HUES6 (cell line): ENCODE results near the gene TRIM68.

Experiments
- H3K27ac ChIP-seq: 2 replicates; pipeline ENCODE4 v1.7.0; 2013; ENCODE audit warnings: low read depth, mild to moderate bottlenecking, low read length, inconsistent platforms
- H3K27me3 ChIP-seq: 2 replicates; pipeline ENCODE4 v1.6.1; 2013; ENCODE audit warnings: low read length; ENCODE audit not compliant: control insufficient read depth, insufficient read depth
- H3K36me3 ChIP-seq: 2 replicates; pipeline ENCODE4 v1.6.1; 2013; ENCODE audit warnings: low read length; ENCODE audit not compliant: control insufficient read depth, insufficient read depth
- H3K4me1 ChIP-seq: 2 replicates; pipeline ENCODE4 v1.6.1; 2013; ENCODE audit warnings: low read length; ENCODE audit not compliant: control insufficient read depth, insufficient read depth
- H3K4me3 ChIP-seq: 2 replicates; pipeline ENCODE4 v1.5.1; 2013; ENCODE audit warnings: low read depth, low read length
- H3K9ac ChIP-seq: one replicate; pipeline ENCODE4 v1.6.1; 2013; ENCODE audit warnings: mild to moderate bottlenecking, low read length
- H3K9me3 ChIP-seq: 2 replicates; pipeline ENCODE4 v1.6.1; 2013; ENCODE audit warnings: low read depth, low read length; ENCODE audit not compliant: control insufficient read depth, insufficient read depth

The TRIM68 gene

GRCh38 chr11:4605057-4605456 is 3.0 kb downstream of the TRIM68 start:
- H3K4me3 ChIP-seq: no peak overlapping the region
- peaks cover 6% of the 10 kb centered on the region; the same call in 1 of the 2 replicates for H3K27me3 ChIP-seq
- no peaks in the 10 kb centered on the region for H3K9me3 ChIP-seq
- no peak overlapping the region for H3K9ac ChIP-seq
- no peaks in the 10 kb centered on the region for H3K4me1 ChIP-seq
- H3K36me3 ChIP-seq: peaks cover 17% of the 10 kb centered on the region
- H3K27ac ChIP-seq: no peak overlapping the region

- H3K9me3 ChIP-seq: no peaks in the 10 kb centered on the region
- no peaks in the 10 kb centered on the region for H3K27me3 ChIP-seq
- no peak within 1 kb of the TSS for H3K27ac ChIP-seq
- no peaks in the 10 kb centered on the region for H3K36me3 ChIP-seq
- H3K4me3 ChIP-seq: no peak within 1 kb of the TSS
- H3K9ac ChIP-seq: no peak within 1 kb of the TSS
- H3K4me1 ChIP-seq: no peaks in the 10 kb centered on the region
These were observed 14.3 kb downstream of the TRIM68 start, which contains the start of gene OR52I1 for GRCh38 chr11:4593739-4594138. OR52I1 (plus strand) TSS chr11:4594039; CDS start chr11:4594039, 0 bp downstream.

- Histone ChIP-seq H3K36me3 (no peaks in the 10 kb centered on the region), H3K9ac (no peak overlapping the region), H3K27me3 (peaks cover 7% of the 10 kb centered on the region; the same call in 1 of the 2 replicates), H3K27ac (no peak overlapping the region), H3K9me3 (no peaks in the 10 kb centered on the region), H3K4me3 (no peak overlapping the region), H3K4me1 (no peaks in the 10 kb centered on the region)
These were observed 19.0 kb downstream of the TRIM68 start for GRCh38 chr11:4589017-4589416.

- H3K9me3 ChIP-seq: no peaks in the 10 kb centered on the region
- no peak within 1 kb of the TSS for H3K4me3 ChIP-seq
- no peaks in the 10 kb centered on the region for H3K4me1 ChIP-seq
- H3K27me3 ChIP-seq: peaks cover 12% of the 10 kb centered on the region
- H3K9ac ChIP-seq: no peak within 1 kb of the TSS
- no peak within 1 kb of the TSS for H3K27ac ChIP-seq
- H3K36me3 ChIP-seq: no peaks in the 10 kb centered on the region
These were observed 26.6 kb downstream of the TRIM68 start, which contains the start of gene OR52I2 for GRCh38 chr11:4581443-4581842. OR52I2 (plus strand) TSS chr11:4581743.

GRCh38 chr11:4580124-4580523 is 27.9 kb downstream of the TRIM68 start:
- Histone ChIP-seq H3K9ac (no peak overlapping the region), H3K4me1 (no peaks in the 10 kb centered on the region), H3K27me3 (peaks cover 7% of the 10 kb centered on the region), H3K9me3 (no peaks in the 10 kb centered on the region), H3K27ac (no peak overlapping the region), H3K4me3 (no peak overlapping the region), H3K36me3 (no peaks in the 10 kb centered on the region)

GRCh38 chr11:4578624-4579023 is 29.4 kb downstream of the TRIM68 start:
- no peak overlapping the region for H3K9ac ChIP-seq
- no peaks in the 10 kb centered on the region for H3K36me3 ChIP-seq
- H3K4me3 ChIP-seq: no peak overlapping the region
- peaks cover 3% of the 10 kb centered on the region for H3K27me3 ChIP-seq
- no peak overlapping the region for H3K27ac ChIP-seq
- no peaks in the 10 kb centered on the region for H3K4me1 ChIP-seq
- no peaks in the 10 kb centered on the region for H3K9me3 ChIP-seq

- no peak overlapping the region for H3K27ac ChIP-seq
- H3K27me3 ChIP-seq: no peaks in the 10 kb centered on the region; the same call in 1 of the 2 replicates
- H3K9ac ChIP-seq: no peak overlapping the region
- no peaks in the 10 kb centered on the region for H3K4me1 ChIP-seq
- no peaks in the 10 kb centered on the region for H3K9me3 ChIP-seq
- no peaks in the 10 kb centered on the region for H3K36me3 ChIP-seq
- H3K4me3 ChIP-seq: no peak overlapping the region
These were observed 30.3 kb downstream of the TRIM68 start for GRCh38 chr11:4577761-4578160.

- Histone ChIP-seq H3K9me3 (no peaks in the 10 kb centered on the region), H3K27me3 (no peaks in the 10 kb centered on the region; the same call in 1 of the 2 replicates)
These were observed 31.2 kb downstream of the TRIM68 start for GRCh38 chr11:4576880-4577279.

GRCh38 chr11:4569075-4569474 is 39.0 kb downstream of the TRIM68 start:
- Histone ChIP-seq H3K9me3 (peaks cover 10% of the 10 kb centered on the region; the same call in 1 of the 2 replicates), H3K27ac (no peak overlapping the region), H3K4me3 (no peak overlapping the region), H3K9ac (no peak overlapping the region), H3K36me3 (no peaks in the 10 kb centered on the region), H3K4me1 (peaks cover 7% of the 10 kb centered on the region), H3K27me3 (no peaks in the 10 kb centered on the region)

More at GRCh38 chr11:4576880-4577279, 31.2 kb downstream of the TRIM68 start:
- H3K4me1 ChIP-seq: peaks cover 3% of the 10 kb centered on the region
- no peaks in the 10 kb centered on the region for H3K36me3 ChIP-seq
- H3K9ac ChIP-seq: no peak overlapping the region
- H3K4me3 ChIP-seq: no peak overlapping the region
- H3K27ac ChIP-seq: no peak overlapping the region

- Histone ChIP-seq H3K27ac (no peak overlapping the region), H3K36me3 (no peaks in the 10 kb centered on the region), H3K4me1 (no peaks in the 10 kb centered on the region), H3K9ac (no peak overlapping the region), H3K4me3 (no peak overlapping the region), H3K27me3 (no peaks in the 10 kb centered on the region), H3K9me3 (peaks cover 12% of the 10 kb centered on the region; the same call in 1 of the 2 replicates)
These were observed 42.7 kb downstream of the TRIM68 start for GRCh38 chr11:4565371-4565770.

GRCh38 chr11:4560467-4560866 is 47.6 kb downstream of the TRIM68 start:
- H3K36me3 ChIP-seq: no peaks in the 10 kb centered on the region
- H3K4me3 ChIP-seq: no peak overlapping the region
- 0 out of 2 replicates have a peak, but pooled peaks cover 3% of the 10 kb centered on the region for H3K9me3 ChIP-seq
- H3K27ac ChIP-seq: no peak overlapping the region
- H3K4me1 ChIP-seq: peaks cover 5% of the 10 kb centered on the region; the same call in 1 of the 2 replicates
- H3K27me3 ChIP-seq: no peaks in the 10 kb centered on the region
- H3K9ac ChIP-seq: no peak overlapping the region
